Non-pigmented ciliary epithelial cell (primary cell): ENCODE results near the gene PLCB1.
"Not testable (repeated sequence)": the region's sequence is repeated elsewhere in the genome, so short reads cannot be mapped to it uniquely, and the experiment has no call there.

Experiments used
- DNase-seq: peaks from one replicate; pipeline ENCODE4 v3.0.0-alpha.2; 2010; ENCODE audit warnings: low read depth

PLCB1 gene

DNA sequence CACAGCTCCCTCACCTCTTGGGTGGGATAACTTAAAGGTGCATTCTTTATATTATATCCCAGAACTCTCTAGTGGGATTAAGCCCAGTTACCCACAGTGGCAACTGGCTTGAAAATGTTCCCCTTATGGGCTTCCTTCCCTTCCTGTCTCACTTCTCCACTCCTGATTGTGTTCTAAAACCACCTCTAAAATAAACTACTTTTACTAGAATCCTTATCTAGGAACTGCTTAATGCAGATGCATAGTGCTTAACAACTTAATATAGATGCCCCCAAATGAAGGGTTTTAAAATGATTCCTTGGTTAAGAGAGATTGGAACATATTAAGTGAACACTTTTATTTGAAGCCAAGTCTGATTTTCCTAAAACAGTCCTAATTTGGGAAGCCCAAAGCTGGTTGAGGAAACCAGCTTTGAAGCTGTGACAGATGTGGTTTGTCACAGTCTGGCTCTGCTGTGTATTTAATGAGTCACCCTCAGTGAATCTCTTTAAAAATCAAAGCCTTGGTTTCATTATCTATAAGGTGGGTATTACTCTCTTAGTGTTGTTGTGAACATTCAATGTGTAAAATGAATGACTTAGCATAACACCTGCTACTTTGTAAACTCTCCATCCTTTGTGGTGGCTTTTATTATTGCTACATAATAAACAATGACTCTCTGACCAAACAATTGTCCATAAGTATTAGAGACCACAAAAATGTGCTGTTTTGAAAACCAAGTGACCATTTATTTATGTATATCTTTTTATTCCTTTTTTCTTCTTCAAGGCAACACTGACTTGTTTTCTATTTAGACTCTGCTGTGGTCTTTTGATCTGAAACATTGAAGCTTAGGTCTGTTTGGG is 24.4 kb downstream of the PLCB1 start:
- DNase-seq: no peak

DNA sequence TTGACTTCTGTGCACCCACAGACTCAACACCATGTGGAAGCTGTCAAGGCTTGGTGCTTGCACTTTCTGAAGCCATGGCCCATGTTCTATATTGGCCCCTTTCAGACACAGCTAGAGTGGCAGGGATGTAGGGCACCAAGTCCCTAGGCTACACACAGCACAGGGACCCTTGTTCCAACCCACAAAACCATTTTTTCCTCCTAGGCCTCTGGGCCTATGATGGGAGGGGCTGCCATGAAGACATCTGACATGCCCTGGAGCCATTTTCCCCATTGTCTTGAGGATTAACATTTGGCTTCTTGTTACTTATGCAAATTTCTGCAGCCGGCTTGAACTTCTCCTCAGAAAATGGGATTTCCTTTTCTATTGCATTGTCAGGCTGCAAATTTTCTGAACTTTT is 27.2 kb downstream of the PLCB1 start:
- not testable (repeated sequence) for DNase-seq

DNA sequence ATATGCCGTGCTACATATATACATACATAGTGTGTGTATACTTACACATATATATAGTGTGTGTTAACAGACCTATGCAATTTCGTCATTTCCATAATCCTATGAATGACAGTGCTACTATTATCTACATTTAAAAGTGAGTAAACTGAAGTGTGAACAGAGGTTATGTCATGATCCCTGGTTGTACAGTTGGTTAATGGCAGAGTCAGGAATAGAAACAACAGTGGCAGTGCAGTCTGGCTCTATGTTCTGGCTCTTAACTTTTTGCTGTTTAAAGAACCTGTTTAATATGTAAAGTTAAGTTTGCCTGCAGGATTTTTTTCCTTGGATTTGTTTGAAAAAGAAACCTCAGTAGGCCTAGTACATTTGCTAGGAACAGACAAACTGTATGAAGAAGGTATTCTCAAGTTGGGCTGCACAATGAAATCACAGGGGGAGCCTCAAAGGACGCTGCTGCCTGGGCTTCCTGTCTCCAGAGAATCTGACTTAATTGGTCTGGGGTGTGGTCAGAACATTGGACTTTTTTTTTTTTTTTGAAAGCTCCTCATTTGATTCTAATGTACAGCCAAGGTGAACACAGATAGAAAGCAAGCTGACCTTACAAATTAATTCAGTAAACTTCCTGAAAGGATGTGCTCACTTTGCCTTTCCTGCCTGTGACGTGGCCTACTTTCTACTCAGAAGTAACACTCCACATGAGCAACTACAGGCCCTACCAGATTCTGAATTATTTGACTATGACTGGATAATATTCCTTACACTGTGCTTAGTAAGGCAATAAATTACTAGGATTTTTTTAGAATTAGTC is 29.4 kb downstream of the PLCB1 start:
- no peak for DNase-seq

- DNase-seq: no peak
Measured at GRCh38 chr20:8162610-8163009, 30.5 kb downstream of the PLCB1 start.

- DNase-seq: no peak
Measured at GRCh38 chr20:8163543-8163942, 31.5 kb downstream of the PLCB1 start.

- no peak for DNase-seq
Measured at GRCh38 chr20:8166730-8167129, 34.7 kb downstream of the PLCB1 start.

DNA sequence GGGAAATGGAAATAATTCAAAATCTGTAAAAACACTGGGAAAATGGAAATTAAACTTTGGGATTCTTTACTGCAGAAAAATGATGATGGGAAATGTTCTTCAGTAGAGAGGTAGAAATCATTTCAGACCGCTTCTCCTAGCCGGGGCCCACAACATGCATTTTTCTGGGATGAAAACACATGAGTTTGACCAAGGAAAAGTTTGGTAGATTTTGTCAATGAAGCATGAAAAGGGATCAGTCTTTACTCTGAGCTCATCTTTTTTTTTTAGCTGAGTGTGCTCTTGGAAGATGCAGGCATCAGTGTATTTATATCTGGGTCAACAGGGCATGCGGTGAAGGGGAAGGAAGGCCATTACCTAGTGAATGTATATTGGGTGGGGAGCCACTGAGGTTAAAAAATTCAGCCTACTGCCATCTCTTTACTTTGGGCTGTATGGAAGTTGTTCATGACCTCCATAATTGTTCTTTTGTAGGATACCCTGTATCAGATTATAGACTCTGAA is 36.8 kb downstream of the PLCB1 start:
- no peak for DNase-seq

DNA sequence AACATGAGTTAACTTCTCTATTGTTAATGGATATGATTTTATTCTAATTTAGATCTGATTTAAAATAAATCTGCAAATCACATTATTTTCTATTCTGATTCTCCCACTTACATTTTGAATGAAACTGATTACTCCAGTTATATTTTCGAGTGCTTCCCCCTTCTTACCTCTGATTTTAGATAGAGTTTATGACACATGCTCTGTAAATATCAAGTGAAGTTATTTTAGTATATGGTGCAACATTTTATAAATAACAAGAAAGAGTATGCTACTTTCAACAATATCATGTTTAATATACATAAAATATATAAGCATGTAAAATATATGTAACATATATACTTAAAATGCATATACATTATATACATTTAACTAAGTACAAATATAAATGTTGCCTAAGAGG is 38.9 kb downstream of the PLCB1 start:
- no peak for DNase-seq

DNA sequence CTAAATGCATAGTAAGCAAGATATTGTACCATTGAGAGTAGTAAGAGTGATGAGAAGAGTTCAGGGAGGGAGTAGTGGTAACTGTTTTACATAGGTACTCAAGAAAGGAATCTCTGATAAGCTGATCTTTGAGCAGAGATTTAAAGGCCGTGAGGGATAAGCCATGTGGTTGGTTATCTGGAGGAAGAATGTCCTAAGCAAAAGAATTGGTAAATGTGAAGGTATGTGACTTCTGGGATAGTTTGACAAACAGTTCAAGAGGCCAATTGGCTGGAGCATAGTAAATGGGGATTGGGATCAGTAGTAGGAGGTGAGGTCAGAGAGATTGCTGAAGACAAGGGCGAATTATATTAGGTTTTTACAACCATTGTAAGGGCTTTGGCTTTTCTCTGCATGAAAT is 40.1 kb downstream of the PLCB1 start:
- no peak for DNase-seq

DNA sequence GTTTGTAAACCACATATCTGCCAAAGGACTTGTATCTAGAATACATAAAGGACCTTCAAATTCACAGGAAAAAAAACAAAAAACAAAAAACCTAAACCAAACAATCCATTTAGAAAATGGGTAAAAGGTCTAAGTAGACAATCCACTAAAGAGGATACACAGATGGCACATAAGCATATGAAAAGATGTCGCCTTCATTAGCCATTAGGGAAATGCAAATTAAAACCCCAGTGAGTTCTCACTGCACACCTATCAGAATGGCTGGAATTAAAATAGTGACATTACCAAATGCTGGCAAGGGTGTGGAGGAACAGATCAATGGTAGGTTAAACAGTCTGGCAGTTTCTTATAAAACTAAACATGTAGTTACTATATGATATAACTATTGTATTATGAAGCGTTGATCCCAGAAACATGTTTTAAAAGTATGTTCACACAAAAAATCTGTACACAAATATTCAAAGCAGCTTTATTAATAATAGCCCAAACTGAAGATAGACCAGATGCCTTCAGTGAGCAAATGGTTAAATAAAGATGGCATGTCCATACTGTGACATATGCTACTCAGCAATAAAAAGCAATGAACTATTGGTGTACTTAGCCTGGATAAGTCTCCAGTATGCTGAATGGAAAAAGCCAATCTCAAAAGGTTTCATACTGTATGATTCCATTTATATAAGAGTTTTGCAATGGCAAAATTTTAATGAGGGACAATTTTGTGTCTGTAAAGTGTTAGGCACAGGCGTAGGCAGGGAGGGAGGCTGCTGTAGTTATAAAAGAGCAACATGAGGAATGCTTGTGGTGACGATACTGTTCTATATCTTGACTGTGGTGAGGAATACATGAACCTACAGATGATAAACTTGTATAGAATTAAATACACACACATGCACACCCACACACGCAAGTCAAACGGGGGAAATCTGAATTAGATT is 43.9 kb downstream of the PLCB1 start:
- no peak for DNase-seq

- no peak for DNase-seq
Measured at GRCh38 chr20:8183526-8183925, 51.5 kb downstream of the PLCB1 start.

DNA sequence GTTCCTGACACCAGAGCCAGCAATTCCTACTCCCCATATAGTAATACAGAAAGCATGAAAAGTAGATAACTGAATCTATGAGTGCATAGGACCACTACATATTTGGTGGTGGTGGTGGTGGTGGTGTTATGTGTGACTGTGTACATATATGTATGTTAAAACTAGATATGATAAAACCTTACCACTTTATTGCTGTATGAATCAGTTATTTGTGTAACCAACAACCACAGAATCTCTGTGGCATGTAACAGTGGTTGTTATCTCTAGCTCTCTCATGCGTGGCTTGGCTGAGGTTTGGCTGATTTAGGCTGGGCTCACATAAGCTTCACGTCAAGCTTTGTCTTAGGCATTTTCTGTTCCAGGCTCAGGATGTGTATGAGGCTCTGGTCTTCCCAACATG is 55.7 kb downstream of the PLCB1 start:
- DNase-seq: no peak

- no peak for DNase-seq
Measured at GRCh38 chr20:8190043-8190880, 58.2 kb downstream of the PLCB1 start.

DNA sequence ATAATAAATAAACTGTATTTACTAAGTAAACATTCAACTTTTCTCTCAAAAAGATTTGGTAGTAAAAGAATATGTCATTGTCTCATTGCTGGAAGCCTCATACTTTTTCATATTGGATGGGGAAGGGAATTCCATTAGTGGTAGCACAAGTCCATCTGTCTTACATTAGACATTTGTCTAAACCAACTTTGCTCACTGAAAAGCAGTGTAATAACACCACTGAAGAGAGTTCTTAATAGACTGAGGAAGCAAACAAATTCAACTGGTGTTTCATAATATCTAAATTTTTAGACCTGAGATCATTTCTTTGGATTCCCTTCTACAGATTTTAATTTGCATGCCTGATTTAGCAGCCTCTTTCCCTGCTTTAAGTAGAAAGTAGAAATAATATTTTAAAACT is 62.7 kb downstream of the PLCB1 start:
- DNase-seq: no peak

DNA sequence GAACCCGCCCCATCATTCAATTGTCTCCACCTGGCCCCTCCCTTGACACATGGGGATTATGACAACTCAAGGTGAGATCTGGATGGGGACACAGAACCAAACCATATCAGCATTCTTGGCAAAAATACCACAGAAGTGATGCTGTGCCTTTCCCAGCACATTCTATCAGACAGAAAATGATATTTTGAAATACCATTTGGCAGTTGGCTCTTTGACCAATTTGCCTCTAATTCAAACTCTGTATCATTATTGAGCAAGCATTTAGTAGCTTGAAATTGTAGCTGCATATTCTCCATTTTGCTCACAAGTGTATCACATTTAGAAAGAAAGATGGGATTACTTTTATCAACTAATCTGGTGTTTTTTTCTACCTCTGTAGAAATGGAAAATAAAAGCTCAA is 64.0 kb downstream of the PLCB1 start:
- DNase-seq: no peak

GRCh38 chr20:8200220-8200619 is 68.2 kb downstream of the PLCB1 start:
- no peak for DNase-seq

- DNase-seq: no peak
Measured at GRCh38 chr20:8203366-8203765, 71.3 kb downstream of the PLCB1 start.

- DNase-seq: no peak
Measured at GRCh38 chr20:8205996-8206395, 73.9 kb downstream of the PLCB1 start.

- DNase-seq: no peak
Measured at GRCh38 chr20:8208226-8208625, 76.2 kb downstream of the PLCB1 start.

- DNase-seq: no peak
Measured at GRCh38 chr20:8209061-8209460, 77.0 kb downstream of the PLCB1 start.

- DNase-seq: no peak
Measured at GRCh38 chr20:8210749-8211148, 78.7 kb downstream of the PLCB1 start.
